Measurements from ENCODE around the gene OCLN.
"Not testable (repeated sequence)": the region's sequence is repeated elsewhere in the genome, so short reads cannot be mapped to it uniquely, and the experiment has no call there.

GRCh38 chr5:69478296-69478695 lies 14.3 kb upstream of the OCLN start:
- not testable (repeated sequence) for TF ChIP-seq CTCF (IDR thresholded peaks at IDR 0.05); POLR2AphosphoS5 (IDR thresholded peaks at IDR 0.05; ENCODE audit: insufficient read depth in 1 of 2, low read depth in 1 of 2)
